Pancreas (tissue), 10 donors: ENCODE measurements around the gene SH2B3. TPM values are rescaled to one million over a fixed set of nuclear protein-coding genes. Genes with fewer than 3 reads are reported as not detected.
A peak's percentile ranks its signal among the peaks of the same experiment; 100 is the strongest.

Experiments used
- ATAC-seq, 4 donors: fragments of 200-7000 bp; cut with Tn5 transposase; one replicate each; pipeline versions ENCODE4 v1.8.0 to v1.9.1; 2020; ENCODE audit warnings: mild to moderate bottlenecking in 4 of 4, moderate library complexity in 4 of 4
- DNase-seq, 6 donors: peaks; one replicate each; pipeline ENCODE4 v3.0.0-alpha.2; 2020
- FAIRE-seq: peaks from 2 replicates; lab custom pipeline; 2012; peaks lifted over from hg19 to GRCh38; lab: Jason Lieb, UNC
- H3K27ac ChIP-seq, 4 donors: fragments of 200-600 bp; sonication (generic); 1 replicate in 3 of 4; 2 replicates in 1 of 4; pipeline versions ENCODE4 v1.5.0 to v1.8.0; 2020
- H3K27me3 ChIP-seq, 4 donors: fragments of 200-600 bp; one replicate each; pipeline ENCODE4 v1.8.0; 2021
- H3K36me3 ChIP-seq, 3 donors: fragments of 200-600 bp; sonication (generic) in 1 of 3; one replicate each; pipeline versions ENCODE4 v1.5.0 to v1.8.0; 2020 to 2021
- H3K4me1 ChIP-seq, 3 donors: fragments of 200-600 bp; one replicate each; pipeline ENCODE4 v1.8.0; 2021
- H3K4me3 ChIP-seq, 4 donors: fragments of 200-600 bp; sonication (generic) in 2 of 4; one replicate each; pipeline versions ENCODE4 v1.5.0 to v1.8.0; 2020 to 2021
- H3K9me3 ChIP-seq, 4 donors: fragments of 200-600 bp; one replicate each; pipeline ENCODE4 v1.8.0; 2021
- WGBS, 2 donors: extraction: QIAGEN DNeasy Blood & Tissue Kit; methylation state at CpG; one replicate each; pipeline ENCODE4 v1.1.7; 2013; 5-methylcytosine and 5-hydroxymethylcytosine counted together
- intact Hi-C, 3 donors: fragments of 100-400 bp; cut with DNase I; formaldehyde crosslinking; loops; one replicate each; pipeline versions ENCODE4 v1.11.1 to v1.14.2; 2022
- polyA plus RNA-seq, 2 donors: library from polyadenylated mRNA; stranded (reverse); fragments of 200-250 nt; gene quantifications; one replicate each; pipeline ENCODE4 v1.2.3, GENCODE V29; 2013
- total RNA-seq, 6 donors: library from RNA; stranded (reverse); fragmentation: NEBNext Ultra II Directional in 4 of 6; extraction: Animal tissue kit (Norgen Biotek cat#: 25700) in 4 of 6; gene quantifications; one replicate each; pipeline versions ENCODE4 v1.2.1 to v1.2.4, GENCODE V29; 2021 to 2023
- TF ChIP-seq, protein P1 (sequence below), 4 donors: fragments of 200-600 bp; sonication (generic) in 3 of 4; IDR thresholded peaks; one replicate each; pipeline versions ENCODE4 v1.5.0 to v1.8.0; 2021; ENCODE audit warnings: antibody characterized with exemption in 4 of 4
- donor health status: healthy with polysubstance abuse.
- donor health status: DM: no; HTN: no; CAD: no; lungs with moderate emphysema.
- donor health status: DM: no; HTN: no; CAD: no.
- donor health status: control.
- donor health status: control.
- donor health status: Bipolar disorder and iron deficiency.
- donor health status: DM: yes; HTN: yes; CAD: no.
- donor health status: DM: no; HTN: no; CAD: no.
- donor health status: DM: no; HTN: no; CAD: no.
- donor health status: DM: yes; HTN: yes; CAD: no.

Gene SH2B3
- total and polyA plus RNA-seq, 8 donors, result 2.8 to 15.0 (median 6.5) TPM

DNA sequence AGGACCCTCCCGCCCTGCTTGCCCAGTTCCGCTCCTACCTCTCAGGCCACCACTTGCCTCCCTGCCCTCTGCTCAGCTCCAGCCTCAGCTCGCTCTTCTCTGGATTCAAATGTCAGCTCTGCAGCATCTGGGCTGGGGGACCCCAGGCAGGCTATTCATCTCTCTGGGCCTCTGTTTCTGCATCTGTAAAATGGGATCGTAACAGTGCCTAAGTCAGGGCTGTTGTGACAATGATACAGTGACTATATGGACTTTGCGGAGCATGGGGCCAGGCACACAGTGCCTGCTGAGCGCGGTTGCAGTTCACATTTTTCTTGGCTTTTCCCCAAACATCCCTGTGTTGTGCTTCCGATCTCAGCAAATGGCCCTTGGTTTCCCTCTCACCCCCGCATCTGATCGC is 39.6 kb upstream of the SH2B3 start:
- WGBS, 2 donors, result 89 to 92% methylated on average over 10 of the region's 10 CpGs
- no peak overlapping the region for H3K4me3 ChIP-seq
- TF ChIP-seq, protein P1, sequence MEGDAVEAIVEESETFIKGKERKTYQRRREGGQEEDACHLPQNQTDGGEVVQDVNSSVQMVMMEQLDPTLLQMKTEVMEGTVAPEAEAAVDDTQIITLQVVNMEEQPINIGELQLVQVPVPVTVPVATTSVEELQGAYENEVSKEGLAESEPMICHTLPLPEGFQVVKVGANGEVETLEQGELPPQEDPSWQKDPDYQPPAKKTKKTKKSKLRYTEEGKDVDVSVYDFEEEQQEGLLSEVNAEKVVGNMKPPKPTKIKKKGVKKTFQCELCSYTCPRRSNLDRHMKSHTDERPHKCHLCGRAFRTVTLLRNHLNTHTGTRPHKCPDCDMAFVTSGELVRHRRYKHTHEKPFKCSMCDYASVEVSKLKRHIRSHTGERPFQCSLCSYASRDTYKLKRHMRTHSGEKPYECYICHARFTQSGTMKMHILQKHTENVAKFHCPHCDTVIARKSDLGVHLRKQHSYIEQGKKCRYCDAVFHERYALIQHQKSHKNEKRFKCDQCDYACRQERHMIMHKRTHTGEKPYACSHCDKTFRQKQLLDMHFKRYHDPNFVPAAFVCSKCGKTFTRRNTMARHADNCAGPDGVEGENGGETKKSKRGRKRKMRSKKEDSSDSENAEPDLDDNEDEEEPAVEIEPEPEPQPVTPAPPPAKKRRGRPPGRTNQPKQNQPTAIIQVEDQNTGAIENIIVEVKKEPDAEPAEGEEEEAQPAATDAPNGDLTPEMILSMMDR (IDR thresholded peaks at IDR 0.05), result no peak
- peaks cover 0 to 6% (median 0%) of the 10 kb centered on the region in 3 donors for H3K36me3 ChIP-seq
- peaks cover 4 to 38% (median 14%) of the 10 kb centered on the region in 3 donors for H3K4me1 ChIP-seq
- ATAC-seq (no peak), FAIRE-seq (no peak), DNase-seq (no peak)
- no peaks in the 10 kb centered on the region for H3K9me3 ChIP-seq
- no peaks in the 10 kb centered on the region for H3K27me3 ChIP-seq
- H3K27ac ChIP-seq, result no peak overlapping the region
- intact Hi-C loops, result no loop called here

DNA sequence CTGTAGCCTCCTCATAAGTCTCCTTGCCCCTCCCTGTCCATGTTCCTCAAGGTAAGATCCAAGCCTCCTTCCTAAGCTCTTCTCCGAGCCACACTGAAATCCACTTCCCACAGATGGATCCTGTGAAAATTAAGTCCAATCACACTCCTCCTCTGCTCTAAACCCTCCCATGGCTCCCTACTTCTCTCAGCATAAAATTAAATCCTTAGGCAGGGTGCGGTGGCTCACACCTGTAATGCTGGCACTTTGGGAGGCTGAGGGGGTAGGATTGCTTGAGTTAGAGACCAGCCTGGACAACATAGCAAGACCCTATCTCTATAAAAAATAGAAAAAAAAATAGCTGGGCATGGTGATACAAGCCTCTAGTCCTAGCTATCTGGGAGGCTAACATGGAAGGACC is 39.1 kb upstream of the SH2B3 start:
- intact Hi-C loops, result no loop called here
- Histone ChIP-seq H3K9me3 (no peaks in the 10 kb centered on the region), H3K4me1 (peaks cover 4 to 33% (median 14%) of the 10 kb centered on the region in 3 donors), H3K4me3 (no peak overlapping the region), H3K27me3 (no peaks in the 10 kb centered on the region), H3K27ac (no peak overlapping the region), H3K36me3 (peaks cover 0 to 6% (median 0%) of the 10 kb centered on the region in 3 donors)
- TF ChIP-seq, protein P1 (IDR thresholded peaks at IDR 0.05), result no peak
- no peak for DNase-seq
- ATAC-seq, result no peak
- no peak for FAIRE-seq
- 87 to 92% methylated on average over 2 of the region's 2 CpGs for WGBS, 2 donors

GRCh38 chr12:111367661-111368221 is 38.0 kb upstream of the SH2B3 start:
- Histone ChIP-seq H3K27me3 (no peaks in the 10 kb centered on the region), H3K4me1 (peaks cover 4 to 24% (median 9%) of the 10 kb centered on the region in 3 donors), H3K27ac (peak overlapping the region in 3 of 4 donors; percentile 67 to 74 (median 73)), H3K4me3 (peak overlapping the region; percentile 78 to 99 (median 90)), H3K9me3 (no peaks in the 10 kb centered on the region), H3K36me3 (peaks cover 0 to 6% (median 0%) of the 10 kb centered on the region in 3 donors)
- TF ChIP-seq, protein P1 (IDR thresholded peaks at IDR 0.05), result no peak
- 23 to 26% methylated on average over 7 of the region's 7 CpGs for WGBS, 2 donors
- intact Hi-C loops, result no loop called here
- DNase-seq, result peak; percentile 78 to 90 (median 84)
- FAIRE-seq, result no peak
- ATAC-seq, result peak; percentile 74 to 84 (median 82)

- H3K27ac ChIP-seq, result peak overlapping the region; percentile 67 to 76 (median 74)
- peaks cover 0 to 1% (median 0%) of the 10 kb centered on the region in 3 donors for H3K36me3 ChIP-seq
- intact Hi-C loops, result no loop called here
- H3K4me3 ChIP-seq, result peak overlapping the region; percentile 78 to 99 (median 90)
- no peaks in the 10 kb centered on the region for H3K27me3 ChIP-seq
- H3K9me3 ChIP-seq, result no peaks in the 10 kb centered on the region
- TF ChIP-seq, protein P1 (IDR thresholded peaks at IDR 0.05), result no peak
- FAIRE-seq, result no peak
- H3K4me1 ChIP-seq, result peaks cover 4 to 24% (median 9%) of the 10 kb centered on the region in 3 donors
- WGBS, 2 donors, result 0 to 2% methylated on average over 18 of the region's 18 CpGs
- peak; percentile 10 to 19 (median 16) for ATAC-seq
- peak in 5 of 6 donors; percentile 34 to 78 (median 48) for DNase-seq
These were observed 37.4 kb upstream of the SH2B3 start for GRCh38 chr12:111368291-111368787.
